Measurements from ENCODE around the gene AGK.
A peak's percentile ranks its signal among the peaks of the same experiment; 100 is the strongest.
"Not testable (repeated sequence)": the region's sequence is repeated elsewhere in the genome, so short reads cannot be mapped to it uniquely, and the experiment has no call there.

Gene AGK

DNA sequence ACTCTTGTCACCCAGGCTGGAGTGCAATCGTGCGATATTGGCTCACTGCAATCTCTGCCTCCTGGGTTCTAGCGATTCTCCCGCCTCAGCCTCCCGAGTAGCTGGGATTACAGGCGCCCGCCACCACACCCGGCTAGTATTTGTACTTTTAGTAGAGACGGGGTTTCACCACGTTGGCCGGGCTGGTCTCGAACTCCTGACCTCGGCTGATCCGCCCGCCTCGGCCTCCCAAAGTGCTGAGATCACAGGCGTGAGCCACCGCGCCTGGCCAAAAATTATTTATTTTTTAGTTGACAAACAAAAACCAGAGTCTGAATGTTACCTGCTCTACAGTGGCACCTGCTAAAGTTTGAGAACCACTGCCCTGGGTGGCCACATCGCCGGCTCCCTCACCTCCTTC, 96.5 kb downstream of the AGK start:
- not testable (repeated sequence) for DNase-seq (ENCODE audit: low read depth in 2 of 2)

GRCh38 chr7:141648276-141649114, 97.3 kb downstream of the AGK start:
- DNase-seq (ENCODE audit: low read depth in 2 of 2), result no peak

GRCh38 chr7:141649137-141649864, 98.1 kb downstream of the AGK start:
- no peak for DNase-seq (ENCODE audit: low read depth in 2 of 2)

DNA sequence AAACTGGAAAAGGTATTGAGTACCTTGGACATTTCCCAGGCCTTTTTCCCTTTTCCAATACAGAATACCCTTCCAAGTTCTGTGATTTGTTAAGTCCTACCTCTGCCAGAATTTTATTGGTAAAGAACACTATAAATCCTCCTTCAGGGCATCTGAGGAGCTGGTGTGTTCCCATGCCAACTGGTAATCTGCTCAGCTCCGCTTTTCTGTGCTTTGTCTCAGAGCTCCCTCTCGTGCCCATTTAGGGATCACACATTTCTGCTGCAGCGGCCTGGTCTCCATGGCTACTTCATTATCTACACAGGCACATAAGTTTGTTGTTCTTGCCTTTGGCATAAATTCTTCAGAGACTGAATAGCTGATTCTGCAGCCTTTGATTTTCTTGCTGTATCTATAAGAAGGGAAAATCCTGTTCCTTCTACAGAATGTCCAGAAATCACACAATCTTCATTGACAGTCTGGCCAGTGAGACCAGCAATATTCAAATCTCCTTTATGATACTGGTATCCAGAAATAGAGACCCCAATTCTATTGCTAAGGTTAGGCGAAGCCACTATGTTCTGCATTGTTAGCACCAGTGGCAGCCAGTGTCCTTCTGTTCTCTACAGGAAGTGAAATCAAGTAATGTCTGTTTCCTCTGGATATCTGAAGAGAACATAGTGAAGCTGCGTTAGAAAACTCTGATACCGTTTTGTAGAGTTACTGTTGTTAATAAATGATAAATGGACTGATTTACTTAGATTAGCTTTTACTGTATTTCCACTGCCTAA, 98.8 kb downstream of the AGK start:
- DNase-seq (ENCODE audit: low read depth in 2 of 2), result no peak

- DNase-seq (ENCODE audit: low read depth in 2 of 2), result no peak
Observed at GRCh38 chr7:141651417-141651816, 100.2 kb downstream of the AGK start.

- DNase-seq (ENCODE audit: low read depth in 2 of 2), result no peak
Observed at GRCh38 chr7:141652691-141653090, 101.5 kb downstream of the AGK start.

DNA sequence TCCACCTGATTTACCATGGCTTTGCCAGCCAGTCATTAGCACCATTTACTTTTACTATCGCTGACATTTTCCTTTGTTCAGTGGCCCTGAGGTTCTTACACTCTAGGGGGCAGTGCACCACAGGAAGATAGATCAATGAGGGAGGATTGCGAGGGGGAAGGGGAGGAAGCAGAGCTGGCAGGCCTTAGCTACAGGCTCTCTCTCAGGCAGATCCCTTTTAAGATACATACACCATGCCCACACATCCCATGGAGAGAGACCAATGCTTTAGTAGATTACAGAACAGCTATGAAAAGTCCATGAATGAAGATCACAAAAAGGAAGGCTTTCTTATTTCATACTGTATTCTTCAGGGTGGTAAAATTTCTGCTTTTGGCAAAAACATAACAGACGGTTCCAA, 103.3 kb downstream of the AGK start:
- peak; percentile 8 to 11 for DNase-seq (ENCODE audit: low read depth in 2 of 2)

DNA sequence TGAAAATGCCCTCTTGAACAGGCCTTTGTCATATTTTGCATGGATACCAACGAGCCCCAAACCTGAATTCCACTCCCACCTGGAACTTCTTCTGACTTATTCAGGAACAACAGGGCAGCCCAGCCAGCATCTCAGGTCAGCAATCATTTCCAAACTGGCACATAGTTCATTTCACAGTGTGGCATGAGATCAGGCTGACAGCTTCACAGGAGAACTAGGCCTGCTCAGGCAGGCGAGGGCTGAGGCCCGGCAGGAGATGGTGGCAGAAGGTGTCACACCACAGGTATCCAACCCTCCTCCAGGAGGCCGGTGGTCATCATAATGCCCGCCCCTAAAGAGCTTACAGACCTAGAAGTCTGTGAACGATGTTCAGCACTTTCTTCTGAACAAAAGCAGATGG, 108.3 kb downstream of the AGK start:
- no peak for DNase-seq (ENCODE audit: low read depth in 2 of 2)

GRCh38 chr7:141660259-141660658, 109.0 kb downstream of the AGK start:
- no peak for DNase-seq (ENCODE audit: low read depth in 2 of 2)

GRCh38 chr7:141663081-141663849, 112.1 kb downstream of the AGK start:
- no peak for DNase-seq (ENCODE audit: low read depth in 2 of 2)

- DNase-seq (ENCODE audit: low read depth in 2 of 2), result no peak
Observed at GRCh38 chr7:141664450-141664849, 113.2 kb downstream of the AGK start.

GRCh38 chr7:141665208-141666035, 114.2 kb downstream of the AGK start:
- no peak for DNase-seq (ENCODE audit: low read depth in 2 of 2)

- DNase-seq (ENCODE audit: low read depth in 2 of 2), result no peak
Observed at GRCh38 chr7:141666071-141666470, 114.9 kb downstream of the AGK start.

DNA sequence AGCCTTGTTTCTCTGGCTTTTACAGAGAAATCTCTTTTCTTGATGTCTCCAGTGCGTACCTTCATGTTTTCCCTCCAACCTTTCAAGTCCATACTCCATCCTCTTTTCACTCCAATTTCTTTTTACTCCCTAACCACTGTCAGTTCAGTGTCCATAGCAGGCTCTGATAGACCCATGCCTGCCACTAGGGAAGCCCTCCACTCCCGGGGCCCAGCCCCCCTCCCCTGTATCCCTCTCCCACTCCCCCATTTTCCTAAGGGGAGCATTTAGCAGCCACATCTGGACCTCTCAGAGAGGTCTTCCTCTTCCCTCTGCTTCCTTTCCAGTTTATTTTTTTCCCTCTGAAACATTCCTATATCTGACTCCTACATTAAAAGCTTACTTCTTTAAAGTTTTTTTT, 117.6 kb downstream of the AGK start:
- DNase-seq (ENCODE audit: low read depth in 2 of 2), result no peak

- DNase-seq (ENCODE audit: low read depth in 2 of 2), result no peak
Observed at GRCh38 chr7:141671705-141672496, 120.7 kb downstream of the AGK start.

GRCh38 chr7:141673346-141673745, 122.1 kb downstream of the AGK start:
- DNase-seq (ENCODE audit: low read depth in 2 of 2), result no peak

GRCh38 chr7:141674171-141674671, 123.0 kb downstream of the AGK start:
- no peak for DNase-seq (ENCODE audit: low read depth in 2 of 2)

DNA sequence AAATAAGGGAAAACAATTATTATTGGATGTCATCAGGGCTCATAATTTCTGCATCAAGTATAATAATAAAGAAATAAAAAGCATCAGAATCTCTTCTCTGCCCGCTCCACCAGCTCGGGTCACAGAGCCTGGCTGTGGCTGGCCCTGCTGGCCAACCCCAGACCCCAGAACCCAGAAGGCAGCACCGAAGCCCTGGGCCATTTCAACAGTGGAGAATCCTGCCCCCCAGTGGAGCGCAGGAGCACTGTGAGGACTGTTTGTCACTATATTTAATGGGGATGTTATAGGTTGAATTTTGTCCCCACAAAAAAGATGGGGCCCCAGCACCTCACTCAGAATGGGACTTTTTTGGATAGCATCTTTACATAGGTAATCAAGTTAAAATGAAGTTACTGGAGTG, 123.5 kb downstream of the AGK start:
- DNase-seq (ENCODE audit: low read depth in 2 of 2), result no peak

DNA sequence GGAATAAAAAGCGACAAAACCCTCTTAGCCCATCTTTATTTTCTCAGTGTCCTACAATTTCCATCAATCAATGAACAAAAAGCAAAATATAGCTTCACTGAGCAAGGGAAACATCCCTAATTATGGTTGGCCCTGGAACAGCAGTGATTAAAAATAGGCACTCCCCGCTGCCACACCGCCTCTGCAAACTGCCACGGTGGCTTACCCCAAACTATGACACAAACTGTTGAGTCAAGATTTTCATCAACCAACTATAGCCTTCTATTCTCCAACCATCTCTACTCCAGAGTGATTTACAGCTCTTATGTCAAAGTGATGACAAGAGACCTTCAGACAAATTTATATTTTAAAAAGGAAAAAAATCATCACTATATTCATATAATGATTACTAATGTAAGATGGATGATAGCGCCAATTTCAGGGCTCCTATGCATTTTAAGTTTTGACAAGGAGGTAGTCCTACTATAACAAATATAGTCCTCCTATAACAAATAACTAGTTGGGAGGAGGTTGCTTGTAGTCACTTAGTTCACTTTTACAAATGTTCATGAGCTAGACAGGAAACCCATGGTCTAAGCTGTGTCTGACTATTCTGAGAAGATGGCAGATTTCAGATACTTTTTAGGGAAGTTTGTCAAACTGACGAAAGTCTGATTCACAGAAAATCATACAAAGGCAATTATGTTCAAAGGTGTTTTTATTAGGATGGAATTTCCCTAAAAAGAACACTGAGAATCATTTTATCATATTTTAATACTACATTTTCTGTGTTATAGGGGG, 124.4 kb downstream of the AGK start:
- DNase-seq (ENCODE audit: low read depth in 2 of 2), result no peak
